HEK293 (cell line): Measurements from ENCODE around the gene RSPH9.

Source experiments
- KLF7 ChIP-seq: fragments of 450-650 bp; formaldehyde crosslinking; IDR thresholded peaks from 2 replicates; pipeline ENCODE4 v1.5.1; 2016; ENCODE audit warnings: missing biosample characterization, missing genetic modification characterization, borderline replicate concordance
- MZF1 ChIP-seq: fragments of 450-650 bp; formaldehyde crosslinking; IDR thresholded peaks from 2 replicates; pipeline ENCODE4 v1.5.1; 2017; ENCODE audit warnings: missing biosample characterization, missing genetic modification characterization, borderline replicate concordance
- PRDM1 ChIP-seq: fragments of 450-650 bp; formaldehyde crosslinking; IDR thresholded peaks from 2 replicates; pipeline ENCODE4; 2016; ENCODE audit warnings: missing biosample characterization, missing genetic modification characterization
- SP2 ChIP-seq: fragments of 450-650 bp; formaldehyde crosslinking; IDR thresholded peaks from 2 replicates; pipeline ENCODE4 v1.5.1; 2016; ENCODE audit warnings: missing biosample characterization, missing genetic modification characterization
- SP7 ChIP-seq: fragments of 450-650 bp; formaldehyde crosslinking; IDR thresholded peaks from 2 replicates; pipeline ENCODE4 v1.5.1; 2016; ENCODE audit warnings: missing biosample characterization, missing genetic modification characterization
- YY2 ChIP-seq: fragments of 450-650 bp; formaldehyde crosslinking; IDR thresholded peaks from 2 replicates; pipeline ENCODE4 v1.5.1; 2016; ENCODE audit warnings: missing biosample characterization, missing genetic modification characterization
- ZFP69B ChIP-seq: fragments of 450-650 bp; formaldehyde crosslinking; IDR thresholded peaks from 2 replicates; pipeline ENCODE4 v1.5.1; 2016; ENCODE audit warnings: missing biosample characterization, missing genetic modification characterization
- ZNF138 ChIP-seq: fragments of 450-650 bp; formaldehyde crosslinking; IDR thresholded peaks from 2 replicates; pipeline ENCODE4 v1.5.1; 2016; ENCODE audit warnings: missing biosample characterization, missing genetic modification characterization, borderline replicate concordance
- ZNF23 ChIP-seq: fragments of 450-650 bp; formaldehyde crosslinking; IDR thresholded peaks from 2 replicates; pipeline ENCODE4 v1.5.1; 2016; ENCODE audit warnings: missing biosample characterization, missing genetic modification characterization, borderline replicate concordance
- ZNF239 ChIP-seq: fragments of 450-650 bp; formaldehyde crosslinking; IDR thresholded peaks from 2 replicates; pipeline ENCODE4 v1.5.1; 2016; ENCODE audit warnings: missing biosample characterization, missing genetic modification characterization
- ZNF24 ChIP-seq: fragments of 450-650 bp; formaldehyde crosslinking; IDR thresholded peaks from 2 replicates; pipeline ENCODE4 v1.5.1; 2016; ENCODE audit warnings: missing biosample characterization, missing genetic modification characterization
- ZNF394 ChIP-seq: fragments of 450-650 bp; formaldehyde crosslinking; IDR thresholded peaks from 2 replicates; pipeline ENCODE4 v1.5.1; 2016; ENCODE audit warnings: missing biosample characterization, missing genetic modification characterization, mild to moderate bottlenecking, moderate library complexity, borderline replicate concordance
- ZNF48 ChIP-seq: fragments of 450-650 bp; formaldehyde crosslinking; IDR thresholded peaks from 2 replicates; pipeline ENCODE4 v1.5.1; 2016; ENCODE audit warnings: missing biosample characterization, missing genetic modification characterization
- ZNF558 ChIP-seq: fragments of 450-650 bp; formaldehyde crosslinking; IDR thresholded peaks from 2 replicates; pipeline ENCODE4 v1.5.1; 2016; ENCODE audit warnings: missing biosample characterization, missing genetic modification characterization
- ZNF629 ChIP-seq: fragments of 450-650 bp; formaldehyde crosslinking; IDR thresholded peaks from 2 replicates; pipeline ENCODE4 v1.5.1; 2017; ENCODE audit warnings: missing biosample characterization, missing genetic modification characterization
- ZNF76 ChIP-seq: fragments of 450-650 bp; formaldehyde crosslinking; IDR thresholded peaks from 2 replicates; pipeline ENCODE4; 2016; ENCODE audit warnings: low read depth, missing biosample characterization, missing genetic modification characterization, borderline replicate concordance
- ZXDB ChIP-seq: fragments of 450-650 bp; formaldehyde crosslinking; IDR thresholded peaks from 2 replicates; pipeline ENCODE4 v1.5.1; 2016; ENCODE audit warnings: missing biosample characterization, missing genetic modification characterization
- TF ChIP-seq, protein P1 (sequence below): fragments of 450-650 bp; formaldehyde crosslinking; IDR thresholded peaks from 2 replicates; pipeline ENCODE4 v1.5.1; 2016; ENCODE audit warnings: missing biosample characterization, missing genetic modification characterization
- TF ChIP-seq, protein P2 (sequence below): fragments of 450-650 bp; formaldehyde crosslinking; IDR thresholded peaks from 2 replicates; pipeline ENCODE4 v1.5.1; 2016; ENCODE audit warnings: missing biosample characterization, missing genetic modification characterization
- TF ChIP-seq, protein P3 (sequence below): fragments of 450-650 bp; formaldehyde crosslinking; IDR thresholded peaks from 2 replicates; pipeline ENCODE4 v1.5.1; 2016; ENCODE audit warnings: missing biosample characterization, missing genetic modification characterization
- TF ChIP-seq, protein P4 (sequence below): fragments of 450-650 bp; formaldehyde crosslinking; IDR thresholded peaks from 2 replicates; pipeline ENCODE4 v1.5.1; 2016; ENCODE audit warnings: missing biosample characterization, missing genetic modification characterization, borderline replicate concordance
- TF ChIP-seq, protein P5 (sequence below): fragments of 450-650 bp; formaldehyde crosslinking; IDR thresholded peaks from 2 replicates; pipeline ENCODE4; 2016; ENCODE audit warnings: missing biosample characterization, missing genetic modification characterization
- TF ChIP-seq, protein P6 (sequence below): fragments of 450-650 bp; formaldehyde crosslinking; IDR thresholded peaks from 2 replicates; pipeline ENCODE4 v1.5.1; 2016; ENCODE audit warnings: missing biosample characterization, missing genetic modification characterization

The RSPH9 gene

DNA sequence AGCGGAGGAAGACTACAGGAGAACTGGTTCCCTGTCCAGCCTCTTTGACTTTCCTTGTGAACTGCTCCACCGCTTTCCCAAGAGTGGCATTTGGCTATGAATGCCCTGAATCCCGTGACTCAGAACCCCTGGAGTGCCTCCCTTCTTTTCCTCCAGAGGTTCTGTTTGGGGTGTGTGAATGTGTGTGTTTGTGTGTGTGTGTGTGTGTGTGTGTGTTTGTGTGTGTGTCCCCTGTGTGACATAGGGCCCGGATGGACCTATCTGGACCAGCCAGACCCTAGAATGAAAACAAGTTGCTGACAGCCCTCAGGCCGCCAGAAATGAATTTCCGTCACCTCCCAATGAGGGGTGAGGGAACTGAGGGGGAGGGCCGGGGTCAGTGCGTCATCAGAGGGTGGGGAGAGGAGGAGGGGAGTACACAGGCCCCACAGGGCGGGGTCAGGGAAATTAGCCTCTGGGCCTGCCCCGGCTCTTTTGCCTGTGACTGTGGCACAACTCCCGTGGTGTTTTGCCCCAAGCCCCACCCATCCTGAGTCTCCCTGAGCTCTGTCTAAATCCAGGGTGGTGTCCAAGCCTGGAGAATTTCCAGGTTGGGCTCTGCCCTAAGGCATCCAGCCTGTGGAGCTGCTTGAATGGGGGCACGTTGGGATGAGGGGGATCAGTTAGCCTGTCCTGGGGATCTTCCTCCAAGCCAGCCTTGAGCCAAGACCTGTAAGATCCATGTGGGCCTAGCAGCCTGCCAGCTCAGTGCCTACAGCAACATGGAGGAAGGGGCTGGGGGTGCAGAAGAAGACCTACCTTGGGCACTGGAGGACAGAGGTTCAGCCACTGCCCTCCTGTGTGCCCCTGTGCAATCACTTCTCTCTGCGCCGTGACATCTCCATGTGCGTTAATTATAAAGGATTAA is 58.0 kb downstream of the RSPH9 start (continued):
- TF ChIP-seq, protein P1, sequence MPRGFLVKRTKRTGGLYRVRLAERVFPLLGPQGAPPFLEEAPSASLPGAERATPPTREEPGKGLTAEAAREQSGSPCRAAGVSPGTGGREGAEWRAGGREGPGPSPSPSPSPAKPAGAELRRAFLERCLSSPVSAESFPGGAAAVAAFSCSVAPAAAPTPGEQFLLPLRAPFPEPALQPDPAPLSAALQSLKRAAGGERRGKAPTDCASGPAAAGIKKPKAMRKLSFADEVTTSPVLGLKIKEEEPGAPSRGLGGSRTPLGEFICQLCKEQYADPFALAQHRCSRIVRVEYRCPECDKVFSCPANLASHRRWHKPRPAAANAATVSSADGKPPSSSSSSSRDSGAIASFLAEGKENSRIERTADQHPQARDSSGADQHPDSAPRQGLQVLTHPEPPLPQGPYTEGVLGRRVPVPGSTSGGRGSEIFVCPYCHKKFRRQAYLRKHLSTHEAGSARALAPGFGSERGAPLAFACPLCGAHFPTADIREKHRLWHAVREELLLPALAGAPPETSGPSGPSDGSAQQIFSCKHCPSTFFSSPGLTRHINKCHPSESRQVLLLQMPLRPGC (tag by site-specific recombination): peak; percentile 57; the same call in 1 of the 2 replicates
- TF ChIP-seq ZXDB (tag by site-specific recombination) (peak; percentile 91), SP7 (tag by site-specific recombination) (peak; percentile 98), MZF1 (tag by site-specific recombination) (peak; percentile 100), ZNF629 (tag by site-specific recombination) (peak; percentile 96), ZNF394 (tag by site-specific recombination) (peak; percentile 57; the same call in 1 of the 2 replicates), ZNF24 (tag by site-specific recombination) (peak; percentile 97), ZNF23 (tag by site-specific recombination) (no peak), YY2 (tag by site-specific recombination) (peak; percentile 45; the same call in 1 of the 2 replicates), KLF7 (tag by site-specific recombination) (peak; percentile 85), SP2 (tag by site-specific recombination) (peak; percentile 93), PRDM1 (tag by site-specific recombination) (peak; percentile 87), ZNF558 (tag by site-specific recombination) (peak; percentile 99), ZNF76 (peak; percentile 26; the same call in 1 of the 2 replicates), ZNF239 (no peak; the same call in 1 of the 2 replicates), ZNF138 (tag by site-specific recombination) (no peak), ZNF48 (tag by site-specific recombination) (no peak), ZFP69B (peak; percentile 94)
- TF ChIP-seq, protein P2, sequence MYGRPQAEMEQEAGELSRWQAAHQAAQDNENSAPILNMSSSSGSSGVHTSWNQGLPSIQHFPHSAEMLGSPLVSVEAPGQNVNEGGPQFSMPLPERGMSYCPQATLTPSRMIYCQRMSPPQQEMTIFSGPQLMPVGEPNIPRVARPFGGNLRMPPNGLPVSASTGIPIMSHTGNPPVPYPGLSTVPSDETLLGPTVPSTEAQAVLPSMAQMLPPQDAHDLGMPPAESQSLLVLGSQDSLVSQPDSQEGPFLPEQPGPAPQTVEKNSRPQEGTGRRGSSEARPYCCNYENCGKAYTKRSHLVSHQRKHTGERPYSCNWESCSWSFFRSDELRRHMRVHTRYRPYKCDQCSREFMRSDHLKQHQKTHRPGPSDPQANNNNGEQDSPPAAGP (tag by site-specific recombination): peak; percentile 97
- TF ChIP-seq, protein P3, sequence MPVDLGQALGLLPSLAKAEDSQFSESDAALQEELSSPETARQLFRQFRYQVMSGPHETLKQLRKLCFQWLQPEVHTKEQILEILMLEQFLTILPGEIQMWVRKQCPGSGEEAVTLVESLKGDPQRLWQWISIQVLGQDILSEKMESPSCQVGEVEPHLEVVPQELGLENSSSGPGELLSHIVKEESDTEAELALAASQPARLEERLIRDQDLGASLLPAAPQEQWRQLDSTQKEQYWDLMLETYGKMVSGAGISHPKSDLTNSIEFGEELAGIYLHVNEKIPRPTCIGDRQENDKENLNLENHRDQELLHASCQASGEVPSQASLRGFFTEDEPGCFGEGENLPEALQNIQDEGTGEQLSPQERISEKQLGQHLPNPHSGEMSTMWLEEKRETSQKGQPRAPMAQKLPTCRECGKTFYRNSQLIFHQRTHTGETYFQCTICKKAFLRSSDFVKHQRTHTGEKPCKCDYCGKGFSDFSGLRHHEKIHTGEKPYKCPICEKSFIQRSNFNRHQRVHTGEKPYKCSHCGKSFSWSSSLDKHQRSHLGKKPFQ (tag by site-specific recombination): peak; percentile 69
- TF ChIP-seq, protein P4, sequence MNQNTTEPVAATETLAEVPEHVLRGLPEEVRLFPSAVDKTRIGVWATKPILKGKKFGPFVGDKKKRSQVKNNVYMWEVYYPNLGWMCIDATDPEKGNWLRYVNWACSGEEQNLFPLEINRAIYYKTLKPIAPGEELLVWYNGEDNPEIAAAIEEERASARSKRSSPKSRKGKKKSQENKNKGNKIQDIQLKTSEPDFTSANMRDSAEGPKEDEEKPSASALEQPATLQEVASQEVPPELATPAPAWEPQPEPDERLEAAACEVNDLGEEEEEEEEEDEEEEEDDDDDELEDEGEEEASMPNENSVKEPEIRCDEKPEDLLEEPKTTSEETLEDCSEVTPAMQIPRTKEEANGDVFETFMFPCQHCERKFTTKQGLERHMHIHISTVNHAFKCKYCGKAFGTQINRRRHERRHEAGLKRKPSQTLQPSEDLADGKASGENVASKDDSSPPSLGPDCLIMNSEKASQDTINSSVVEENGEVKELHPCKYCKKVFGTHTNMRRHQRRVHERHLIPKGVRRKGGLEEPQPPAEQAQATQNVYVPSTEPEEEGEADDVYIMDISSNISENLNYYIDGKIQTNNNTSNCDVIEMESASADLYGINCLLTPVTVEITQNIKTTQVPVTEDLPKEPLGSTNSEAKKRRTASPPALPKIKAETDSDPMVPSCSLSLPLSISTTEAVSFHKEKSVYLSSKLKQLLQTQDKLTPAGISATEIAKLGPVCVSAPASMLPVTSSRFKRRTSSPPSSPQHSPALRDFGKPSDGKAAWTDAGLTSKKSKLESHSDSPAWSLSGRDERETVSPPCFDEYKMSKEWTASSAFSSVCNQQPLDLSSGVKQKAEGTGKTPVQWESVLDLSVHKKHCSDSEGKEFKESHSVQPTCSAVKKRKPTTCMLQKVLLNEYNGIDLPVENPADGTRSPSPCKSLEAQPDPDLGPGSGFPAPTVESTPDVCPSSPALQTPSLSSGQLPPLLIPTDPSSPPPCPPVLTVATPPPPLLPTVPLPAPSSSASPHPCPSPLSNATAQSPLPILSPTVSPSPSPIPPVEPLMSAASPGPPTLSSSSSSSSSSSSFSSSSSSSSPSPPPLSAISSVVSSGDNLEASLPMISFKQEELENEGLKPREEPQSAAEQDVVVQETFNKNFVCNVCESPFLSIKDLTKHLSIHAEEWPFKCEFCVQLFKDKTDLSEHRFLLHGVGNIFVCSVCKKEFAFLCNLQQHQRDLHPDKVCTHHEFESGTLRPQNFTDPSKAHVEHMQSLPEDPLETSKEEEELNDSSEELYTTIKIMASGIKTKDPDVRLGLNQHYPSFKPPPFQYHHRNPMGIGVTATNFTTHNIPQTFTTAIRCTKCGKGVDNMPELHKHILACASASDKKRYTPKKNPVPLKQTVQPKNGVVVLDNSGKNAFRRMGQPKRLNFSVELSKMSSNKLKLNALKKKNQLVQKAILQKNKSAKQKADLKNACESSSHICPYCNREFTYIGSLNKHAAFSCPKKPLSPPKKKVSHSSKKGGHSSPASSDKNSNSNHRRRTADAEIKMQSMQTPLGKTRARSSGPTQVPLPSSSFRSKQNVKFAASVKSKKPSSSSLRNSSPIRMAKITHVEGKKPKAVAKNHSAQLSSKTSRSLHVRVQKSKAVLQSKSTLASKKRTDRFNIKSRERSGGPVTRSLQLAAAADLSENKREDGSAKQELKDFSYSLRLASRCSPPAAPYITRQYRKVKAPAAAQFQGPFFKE (tag by site-specific recombination): no peak; the same call in 1 of the 2 replicates
- TF ChIP-seq, protein P5, sequence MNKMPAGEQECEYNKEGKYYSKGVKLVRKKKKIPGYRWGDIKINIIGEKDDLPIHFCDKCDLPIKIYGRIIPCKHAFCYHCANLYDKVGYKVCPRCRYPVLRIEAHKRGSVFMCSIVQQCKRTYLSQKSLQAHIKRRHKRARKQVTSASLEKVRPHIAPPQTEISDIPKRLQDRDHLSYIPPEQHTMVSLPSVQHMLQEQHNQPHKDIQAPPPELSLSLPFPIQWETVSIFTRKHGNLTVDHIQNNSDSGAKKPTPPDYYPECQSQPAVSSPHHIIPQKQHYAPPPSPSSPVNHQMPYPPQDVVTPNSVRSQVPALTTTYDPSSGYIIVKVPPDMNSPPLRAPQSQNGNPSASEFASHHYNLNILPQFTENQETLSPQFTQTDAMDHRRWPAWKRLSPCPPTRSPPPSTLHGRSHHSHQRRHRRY: no peak
- TF ChIP-seq, protein P6, sequence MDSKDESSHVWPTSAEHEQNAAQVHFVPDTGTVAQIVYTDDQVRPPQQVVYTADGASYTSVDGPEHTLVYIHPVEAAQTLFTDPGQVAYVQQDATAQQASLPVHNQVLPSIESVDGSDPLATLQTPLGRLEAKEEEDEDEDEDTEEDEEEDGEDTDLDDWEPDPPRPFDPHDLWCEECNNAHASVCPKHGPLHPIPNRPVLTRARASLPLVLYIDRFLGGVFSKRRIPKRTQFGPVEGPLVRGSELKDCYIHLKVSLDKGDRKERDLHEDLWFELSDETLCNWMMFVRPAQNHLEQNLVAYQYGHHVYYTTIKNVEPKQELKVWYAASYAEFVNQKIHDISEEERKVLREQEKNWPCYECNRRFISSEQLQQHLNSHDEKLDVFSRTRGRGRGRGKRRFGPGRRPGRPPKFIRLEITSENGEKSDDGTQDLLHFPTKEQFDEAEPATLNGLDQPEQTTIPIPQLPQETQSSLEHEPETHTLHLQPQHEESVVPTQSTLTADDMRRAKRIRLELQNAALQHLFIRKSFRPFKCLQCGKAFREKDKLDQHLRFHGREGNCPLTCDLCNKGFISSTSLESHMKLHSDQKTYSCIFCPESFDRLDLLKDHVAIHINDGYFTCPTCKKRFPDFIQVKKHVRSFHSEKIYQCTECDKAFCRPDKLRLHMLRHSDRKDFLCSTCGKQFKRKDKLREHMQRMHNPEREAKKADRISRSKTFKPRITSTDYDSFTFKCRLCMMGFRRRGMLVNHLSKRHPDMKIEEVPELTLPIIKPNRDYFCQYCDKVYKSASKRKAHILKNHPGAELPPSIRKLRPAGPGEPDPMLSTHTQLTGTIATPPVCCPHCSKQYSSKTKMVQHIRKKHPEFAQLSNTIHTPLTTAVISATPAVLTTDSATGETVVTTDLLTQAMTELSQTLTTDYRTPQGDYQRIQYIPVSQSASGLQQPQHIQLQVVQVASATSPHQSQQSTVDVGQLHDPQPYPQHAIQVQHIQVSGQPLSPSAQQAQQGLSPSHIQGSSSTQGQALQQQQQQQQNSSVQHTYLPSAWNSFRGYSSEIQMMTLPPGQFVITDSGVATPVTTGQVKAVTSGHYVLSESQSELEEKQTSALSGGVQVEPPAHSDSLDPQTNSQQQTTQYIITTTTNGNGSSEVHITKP (tag by site-specific recombination): peak; percentile 94
